ENCODE measurements around the gene CDC42.

The CDC42 gene

DNA sequence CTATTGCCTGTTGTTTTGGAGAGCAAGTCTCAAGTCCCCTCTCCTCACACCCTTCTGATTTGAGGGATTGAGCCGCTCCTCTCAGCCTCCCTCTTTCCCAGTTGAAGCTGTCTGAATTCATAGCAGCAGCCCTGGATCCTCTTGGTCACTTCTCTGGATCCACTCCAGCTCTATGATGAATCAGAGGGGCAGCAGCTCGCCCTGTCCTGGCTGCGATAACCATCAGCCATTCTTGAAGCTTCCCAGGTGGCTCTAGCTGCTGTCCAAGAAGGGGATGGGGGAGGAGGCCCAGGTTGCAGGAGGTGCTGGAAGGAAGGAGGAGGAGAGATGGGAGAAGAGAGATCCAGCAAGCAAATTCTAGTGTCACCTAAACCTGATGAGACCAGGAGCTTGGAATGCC lies 59.1 kb downstream of the CDC42 start:
- no peak for DNase-seq

- DNase-seq = no peak
Observed at GRCh38 chr1:22112554-22112953, 60.0 kb downstream of the CDC42 start.

DNA sequence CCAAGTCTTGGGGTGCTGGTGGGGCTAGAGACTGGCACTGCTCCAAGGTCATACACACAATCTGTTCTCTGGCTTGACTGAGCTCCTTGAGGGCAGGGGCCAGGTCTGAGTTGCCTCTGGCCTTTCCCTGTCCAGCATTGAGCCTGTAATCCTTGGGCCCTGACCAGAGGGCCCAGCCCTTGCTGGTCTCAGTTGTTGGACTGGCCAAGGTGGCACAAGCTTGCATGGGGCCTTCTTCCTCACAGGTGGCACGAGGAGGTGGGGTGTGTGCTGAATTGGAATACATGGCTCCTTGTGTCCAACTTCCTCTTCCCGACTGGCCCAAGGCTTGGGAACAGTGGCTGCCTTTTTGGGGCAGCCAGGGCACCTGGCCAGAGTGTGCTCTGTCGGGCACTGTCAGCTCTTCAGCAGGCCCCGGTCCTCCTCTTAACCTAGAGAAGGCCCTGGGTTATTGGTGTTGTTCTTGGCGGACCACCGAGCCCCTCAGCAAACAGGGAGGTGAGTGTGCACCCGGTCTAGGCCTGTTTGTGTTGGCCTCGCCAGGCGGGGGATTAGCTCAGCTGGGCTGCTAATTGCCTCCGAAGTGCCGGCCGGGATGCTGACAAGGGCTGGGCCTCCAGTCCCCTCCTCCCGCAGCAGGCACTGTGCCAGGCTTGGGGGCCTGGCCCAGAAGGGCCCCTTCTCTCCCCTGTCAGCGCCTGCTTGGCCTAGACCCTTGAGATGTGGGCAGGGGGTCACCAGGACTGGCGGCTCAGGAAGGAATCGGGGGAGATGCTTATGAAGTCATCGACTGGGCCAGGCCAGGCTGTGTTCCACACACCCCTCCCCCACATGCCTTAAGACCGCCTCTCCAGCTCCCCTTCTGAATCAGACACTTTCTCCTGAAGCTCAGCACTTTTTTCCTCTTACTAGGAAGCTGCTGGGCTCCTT lies 61.8 kb downstream of the CDC42 start:
- DNase-seq = no peak

- no peak for DNase-seq
Observed at GRCh38 chr1:22115286-22115685, 62.8 kb downstream of the CDC42 start.

DNA sequence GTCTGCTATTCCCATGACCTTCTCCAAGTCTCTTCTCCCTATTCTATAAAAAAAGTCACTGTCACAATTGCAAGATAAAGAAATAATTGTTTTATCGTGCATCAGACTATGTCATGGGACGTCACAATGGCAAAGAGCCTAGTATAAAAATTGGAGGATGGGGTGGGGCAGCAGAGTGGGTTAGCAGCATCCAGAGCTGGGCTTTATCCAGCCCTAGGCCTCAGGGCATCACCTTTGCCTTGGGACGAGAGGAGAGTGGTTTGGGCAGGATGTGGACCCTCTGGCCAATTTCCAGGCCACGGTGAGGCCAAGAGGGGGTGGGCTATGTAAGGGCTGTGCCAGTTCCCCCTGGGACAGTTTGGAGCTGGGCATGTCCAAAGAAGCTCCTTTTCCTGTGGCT lies 64.7 kb downstream of the CDC42 start:
- no peak for DNase-seq

- DNase-seq = peak; percentile 52
Observed at GRCh38 chr1:22117851-22118250, 65.3 kb downstream of the CDC42 start.

DNA sequence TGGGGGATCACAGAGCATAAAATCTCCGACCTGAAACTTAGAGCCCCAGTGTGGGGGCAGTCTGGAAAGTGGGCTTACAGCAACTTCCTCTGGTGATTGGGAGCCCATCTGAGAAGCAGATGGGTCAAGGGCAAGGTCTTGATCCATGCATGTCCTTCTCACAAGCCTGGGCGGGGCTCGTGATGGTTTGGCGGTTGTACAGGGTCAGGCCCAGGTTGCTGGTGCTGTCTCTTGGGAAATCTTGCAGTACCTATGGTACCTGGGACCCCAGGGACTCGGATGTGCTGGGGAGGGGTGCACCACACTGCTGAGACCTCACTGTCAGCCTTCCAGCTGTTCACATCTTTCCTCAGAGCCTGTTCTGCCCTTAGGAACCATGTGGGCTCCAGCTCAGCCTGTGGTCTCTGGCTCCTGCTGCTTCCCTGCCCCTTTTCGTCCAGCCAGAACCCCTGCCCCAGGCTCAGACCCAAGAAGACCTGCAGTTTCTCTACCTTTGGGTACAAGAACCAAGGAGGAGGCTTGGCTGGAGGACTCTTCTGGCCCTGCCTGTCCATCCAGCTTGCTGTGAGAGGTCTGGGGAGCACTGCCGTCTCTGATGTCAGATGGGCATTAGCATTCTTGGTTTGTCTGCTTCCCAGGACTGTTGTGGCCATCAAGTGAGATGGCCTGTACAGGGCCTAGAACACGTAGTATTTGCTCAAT lies 65.9 kb downstream of the CDC42 start:
- DNase-seq = no peak

- no peak for DNase-seq
Observed at GRCh38 chr1:22119626-22120468, 67.3 kb downstream of the CDC42 start.

GRCh38 chr1:22120469-22120790 lies 67.9 kb downstream of the CDC42 start:
- DNase-seq = no peak

DNA sequence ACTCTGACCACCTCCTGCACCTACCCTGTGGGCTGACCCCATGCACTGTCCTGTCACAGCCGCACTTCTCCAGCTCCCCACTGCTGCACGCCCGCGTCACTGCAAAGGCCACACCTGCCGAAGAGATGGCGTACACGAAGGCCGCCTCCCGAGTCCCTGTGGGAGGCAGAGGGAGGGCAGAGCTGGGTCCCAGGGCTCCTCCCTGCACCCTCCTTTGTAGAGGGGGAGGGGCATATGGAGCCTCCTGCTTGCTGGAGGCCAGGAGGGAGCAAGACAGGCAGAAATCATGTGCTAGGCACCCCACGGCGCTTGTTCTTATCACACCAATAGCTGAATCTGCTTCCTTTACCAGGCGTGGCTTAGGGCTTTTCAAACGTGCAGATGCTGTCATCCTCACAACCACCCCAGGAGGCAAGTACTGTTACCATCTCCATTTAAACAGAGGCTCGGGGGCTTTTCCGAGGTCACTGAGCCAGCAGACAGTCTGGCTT lies 69.0 kb downstream of the CDC42 start:
- DNase-seq = peak; percentile 44

GRCh38 chr1:22122273-22123070 lies 70.0 kb downstream of the CDC42 start:
- DNase-seq = no peak

DNA sequence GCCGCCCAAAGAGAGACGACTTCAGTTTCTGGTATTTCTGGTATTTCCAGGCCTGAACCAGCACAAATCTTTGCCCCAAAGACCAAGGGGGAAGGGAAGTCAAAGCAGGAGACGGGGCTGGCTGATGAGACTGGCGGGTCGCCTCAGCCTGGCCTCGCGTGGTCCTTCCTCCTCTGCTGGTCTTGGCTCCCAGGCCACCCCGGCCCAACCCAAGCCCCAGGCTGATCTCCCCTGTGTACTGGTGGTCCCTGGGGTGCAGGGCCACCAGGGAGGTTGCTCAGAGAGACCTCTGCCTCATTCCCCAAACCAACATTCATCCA lies 70.5 kb downstream of the CDC42 start:
- DNase-seq = no peak

- no peak for DNase-seq
Observed at GRCh38 chr1:22123901-22124404, 71.4 kb downstream of the CDC42 start.

- no peak for DNase-seq
Observed at GRCh38 chr1:22124592-22125229, 72.2 kb downstream of the CDC42 start.

GRCh38 chr1:22126531-22126930 lies 74.0 kb downstream of the CDC42 start:
- no peak for DNase-seq

DNA sequence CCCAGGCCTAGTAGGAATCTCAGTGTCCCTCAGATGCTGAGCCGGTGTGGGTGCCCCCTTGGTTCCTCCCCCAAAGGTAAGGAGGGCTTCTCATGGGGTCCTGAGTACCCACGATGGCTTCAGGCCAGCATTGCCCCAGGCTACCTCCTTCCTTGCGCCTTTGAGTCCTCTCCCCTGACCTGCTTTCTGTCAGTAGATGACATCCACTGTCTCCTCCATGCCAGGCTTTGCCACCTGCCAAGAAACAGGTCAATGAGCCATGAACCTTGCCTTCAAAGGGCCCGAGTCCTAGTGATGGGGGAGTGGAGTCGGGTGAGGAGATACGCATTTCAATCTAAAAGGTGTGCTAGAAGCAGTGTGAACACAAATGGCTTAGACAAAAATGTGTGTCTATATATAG lies 74.7 kb downstream of the CDC42 start:
- DNase-seq = no peak

DNA sequence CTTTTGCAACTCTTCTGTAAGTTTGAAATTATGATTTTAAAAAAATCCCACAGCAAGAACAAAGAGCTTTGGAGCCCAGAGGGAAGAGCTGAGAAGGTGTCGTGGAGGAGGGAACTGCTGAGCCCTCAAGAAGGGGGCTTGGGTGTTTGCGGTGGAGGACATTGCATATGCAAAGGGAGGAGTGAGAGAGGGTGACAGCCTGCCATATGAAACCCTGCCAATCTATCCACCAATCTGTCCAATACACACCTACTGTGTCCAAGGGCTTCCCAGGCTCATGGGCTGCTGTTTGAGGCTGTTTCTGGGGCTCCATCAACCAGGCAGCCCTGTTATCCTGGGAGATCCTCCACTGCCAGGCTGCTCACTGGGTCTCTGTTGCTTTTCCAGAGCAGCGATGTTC lies 75.2 kb downstream of the CDC42 start:
- no peak for DNase-seq

GRCh38 chr1:22128392-22128791 lies 75.9 kb downstream of the CDC42 start:
- DNase-seq = no peak

- no peak for DNase-seq
Observed at GRCh38 chr1:22129501-22130117, 77.1 kb downstream of the CDC42 start.

DNA sequence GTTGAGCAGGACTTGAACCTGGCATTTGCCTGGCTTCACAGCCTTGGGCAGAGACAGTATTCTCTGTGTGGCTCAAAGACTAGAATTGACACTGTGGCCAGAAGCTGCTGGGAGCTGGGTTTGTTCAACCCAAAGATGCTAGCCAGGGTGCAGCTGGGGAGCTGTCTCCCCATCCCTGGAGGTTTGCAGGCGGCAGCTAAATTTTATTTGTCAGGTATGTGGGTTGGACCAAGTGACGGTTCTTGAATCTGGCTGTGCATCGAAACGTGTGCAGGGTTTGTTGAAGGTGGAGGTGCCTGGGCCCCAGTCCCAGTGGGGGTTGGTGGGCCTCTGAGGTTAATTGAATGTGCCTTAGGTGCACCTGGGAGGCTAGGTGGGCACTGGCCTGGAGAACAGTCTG lies 78.6 kb downstream of the CDC42 start:
- DNase-seq = no peak

DNA sequence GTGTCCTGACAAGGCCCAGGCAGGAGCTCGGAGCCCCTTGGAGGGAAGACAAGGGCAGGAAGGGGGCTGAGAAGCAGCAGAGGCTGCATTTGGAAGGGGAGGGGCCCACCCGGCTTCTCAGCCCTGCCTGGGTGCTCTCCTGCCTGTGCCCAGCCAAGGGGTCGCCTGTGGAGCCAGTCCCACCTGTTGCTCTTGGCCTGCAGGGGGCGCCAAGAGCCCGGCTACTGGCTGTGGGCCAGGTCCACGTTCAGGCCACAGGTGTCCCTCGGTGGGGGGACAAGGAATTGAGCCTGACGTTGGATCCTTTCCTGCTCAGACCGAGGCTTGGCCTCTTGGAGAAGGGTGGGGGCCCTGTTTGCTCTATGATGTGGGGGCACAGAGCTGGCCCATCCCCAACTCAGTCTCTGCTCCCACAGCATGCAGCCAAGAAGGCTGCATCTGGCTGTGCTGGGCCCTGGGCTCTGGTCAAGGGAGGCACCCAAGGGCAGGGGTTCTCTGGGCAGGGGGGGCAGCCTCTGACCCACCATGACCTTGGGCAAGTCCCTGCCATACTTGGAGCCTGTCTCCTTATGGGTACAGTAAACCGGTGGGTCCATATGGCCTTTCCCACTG lies 79.5 kb downstream of the CDC42 start:
- DNase-seq = peak; percentile 30
